GM12878 (cell line): ENCODE data around the gene NFS1. TPM values are rescaled to one million over a fixed set of nuclear protein-coding genes. Genes with fewer than 3 reads are reported as not detected.

Source experiments
- ATF3 ChIP-seq: IDR thresholded peaks from 2 replicates; pipeline ENCODE4 v1.6.1; 2011; ENCODE audit warnings: low read depth, mild to moderate bottlenecking, low read length, moderate library complexity, borderline replicate concordance; ENCODE audit errors: extremely low read depth
- BACH1 ChIP-seq: fragments of 450-650 bp; IDR thresholded peaks from 2 replicates; pipeline ENCODE4 v1.6.1; 2017; ENCODE audit warnings: mild to moderate bottlenecking, borderline replicate concordance
- BCLAF1 ChIP-seq: fragments of 450-650 bp; IDR thresholded peaks from 2 replicates; pipeline ENCODE4 v1.6.1; 2017; ENCODE audit warnings: antibody characterized with exemption, mild to moderate bottlenecking, moderate library complexity
- BHLHE40 ChIP-seq, 2 experiments: fragments of 450-650 bp in 1 of 2; IDR thresholded peaks; 2 replicates each; pipeline ENCODE4 v1.6.1; 2011 to 2017; ENCODE audit warnings: low read depth in 2 of 2, borderline replicate concordance in 1 of 2, improper control_type of control experiment in 1 of 2, low read length in 1 of 2, mild to moderate bottlenecking in 1 of 2
- BMI1 ChIP-seq: fragments of 450-650 bp; IDR thresholded peaks from 2 replicates; pipeline ENCODE4 v1.6.1; 2016; ENCODE audit warnings: mild to moderate bottlenecking, moderate library complexity, borderline replicate concordance
- CHD2 ChIP-seq: IDR thresholded peaks from 2 replicates; pipeline ENCODE4 v1.6.1; 2011; ENCODE audit warnings: low read depth, low read length, improper control_type of control experiment, borderline replicate concordance
- FOS ChIP-seq: IDR thresholded peaks from 3 replicates; pipeline ENCODE4 v1.6.1; 2011; ENCODE audit warnings: borderline replicate concordance; ENCODE audit not compliant: insufficient read length; ENCODE audit errors: extremely low read depth
- MEF2B ChIP-seq: fragments of 450-650 bp; IDR thresholded peaks from 2 replicates; pipeline ENCODE4 v1.6.1; 2018; ENCODE audit warnings: mild to moderate bottlenecking, moderate library complexity; ENCODE audit not compliant: partially characterized antibody, poor library complexity, severe bottlenecking
- MYC ChIP-seq: IDR thresholded peaks from 2 replicates; pipeline ENCODE4 v1.6.1; 2011; ENCODE audit warnings: mild to moderate bottlenecking, low read length, moderate library complexity, inconsistent platforms; ENCODE audit not compliant: insufficient read depth, insufficient replicate concordance, insufficient read length, severe bottlenecking
- PAX5 ChIP-seq: IDR thresholded peaks from 2 replicates; pipeline ENCODE4 v1.6.1; 2011; ENCODE audit warnings: low read depth, low read length, borderline replicate concordance
- PML ChIP-seq: IDR thresholded peaks from 2 replicates; pipeline ENCODE4 v1.6.1; 2012; ENCODE audit warnings: low read length, inconsistent platforms
- RBBP5 ChIP-seq: fragments of 200-600 bp; sonication (generic); conservative IDR thresholded peaks from 2 replicates; pipeline ENCODE4 v1.6.1; 2016
- RUNX3 ChIP-seq: IDR thresholded peaks from 2 replicates; pipeline ENCODE4 v1.6.1; 2012; ENCODE audit warnings: low read length, inconsistent platforms
- TCF7 ChIP-seq: IDR thresholded peaks from 2 replicates; pipeline ENCODE4 v1.6.1; 2014; ENCODE audit warnings: antibody characterized with exemption, borderline replicate concordance
- YBX1 ChIP-seq: fragments of 450-650 bp; IDR thresholded peaks from 2 replicates; pipeline ENCODE4 v1.6.1; 2016; ENCODE audit warnings: antibody characterized with exemption
- YY1 ChIP-seq: IDR thresholded peaks from 2 replicates; pipeline ENCODE4 v1.6.1; 2011; ENCODE audit warnings: low read depth, mild to moderate bottlenecking, low read length
- ZNF384 ChIP-seq: IDR thresholded peaks from 2 replicates; pipeline ENCODE4 v1.6.1; 2012; ENCODE audit warnings: low read depth, mild to moderate bottlenecking, low read length, improper control_type of control experiment, borderline replicate concordance
- ZNF592 ChIP-seq: fragments of 450-650 bp; IDR thresholded peaks from 2 replicates; pipeline ENCODE4 v1.6.1; 2017; ENCODE audit warnings: mild to moderate bottlenecking, moderate library complexity
- ZSCAN29 ChIP-seq: fragments of 450-650 bp; IDR thresholded peaks from 2 replicates; pipeline ENCODE4 v1.6.1; 2017; ENCODE audit warnings: mild to moderate bottlenecking, moderate library complexity
- polyA plus RNA-seq, 11 experiments: library from polyadenylated mRNA; depleted of rRNA in 4 of 11; unstranded in 6 of 11; stranded (reverse) in 5 of 11; fragments of >200 nt; fragmentation: Nextera tagmentation in 4 of 11; fragmentation: Illumina TruSeq in 1 of 11; extraction: Ambion mirVana in 4 of 11; extraction: Trizol in 1 of 11; gene quantifications; 1 replicate in 1 of 11; 2 replicates in 10 of 11; pipeline versions ENCODE4 v1.2.1 to v1.2.3, GENCODE V29; 2011 to 2016; ENCODE audit warnings: inconsistent platforms in 2 of 11, missing spikeins in 2 of 11, low read depth in 1 of 11
- total RNA-seq, 4 experiments: library from RNA; depleted of rRNA in 3 of 4; stranded (reverse); fragments of >200 nt in 3 of 4; fragmentation: Illumina TruSeq in 1 of 4; extraction: Trizol in 1 of 4; gene quantifications; 2 replicates each; pipeline versions ENCODE4 v1.2.1 to v1.2.3, GENCODE V29; 2013 to 2021

The NFS1 gene
- total and polyA plus RNA-seq, 10 of the 15 experiments (the other 5 are each of a cell fraction or from before 2014, with no cell fraction given): 9.2 to 74.1 (median 38.6) TPM

- no peak for TF ChIP-seq BCLAF1
- no peak for TF ChIP-seq ZNF384
- no peak for TF ChIP-seq PAX5
- TF ChIP-seq RBBP5: no peak
- 0 out of 2 replicates have a peak, but pooled peaks have one; percentile 10 for TF ChIP-seq PML
- no peak for TF ChIP-seq MEF2B
- no peak for TF ChIP-seq TCF7
- TF ChIP-seq ZNF592: no peak
- TF ChIP-seq RUNX3: peak; percentile 55; the same call in 1 of the 2 replicates
- TF ChIP-seq FOS: no peak
- no peak for TF ChIP-seq MYC
- TF ChIP-seq BMI1: no peak
- TF ChIP-seq YBX1: no peak
- no peak for TF ChIP-seq YY1
- no peak for TF ChIP-seq ZSCAN29
- TF ChIP-seq BHLHE40 (IDR thresholded peaks at IDR 0.05; ENCODE audit: borderline replicate concordance in 1 of 2, low read depth in 2 of 2, low read length in 1 of 2): 0 out of 4 replicates have a peak, but pooled peaks of 1 of the 2 experiments have one; percentile 17
- no peak for TF ChIP-seq ATF3
- no peak for TF ChIP-seq CHD2
- peak; percentile 11; the same call in 1 of the 2 replicates for TF ChIP-seq BACH1
These were observed 35.4 kb downstream of the NFS1 start (continued) for GRCh38 chr20:35663516-35664465.
